NCI-H526 (cell line): Measurements from ENCODE around the gene INSYN2B.

Source experiments
- DNase-seq, 2 experiments: peaks; one replicate each; lab custom pipeline; 2025; lab: John Stamatoyannopoulos, UW

The INSYN2B gene

GRCh38 chr5:169980418-169981053 is at the start of gene INSYN2B:
Gene INSYN2B (minus strand): TSS chr5:169980495. CDS start chr5:169883898, 96,597 bp downstream.
- peak; percentile 92 to 93 for DNase-seq

DNA sequence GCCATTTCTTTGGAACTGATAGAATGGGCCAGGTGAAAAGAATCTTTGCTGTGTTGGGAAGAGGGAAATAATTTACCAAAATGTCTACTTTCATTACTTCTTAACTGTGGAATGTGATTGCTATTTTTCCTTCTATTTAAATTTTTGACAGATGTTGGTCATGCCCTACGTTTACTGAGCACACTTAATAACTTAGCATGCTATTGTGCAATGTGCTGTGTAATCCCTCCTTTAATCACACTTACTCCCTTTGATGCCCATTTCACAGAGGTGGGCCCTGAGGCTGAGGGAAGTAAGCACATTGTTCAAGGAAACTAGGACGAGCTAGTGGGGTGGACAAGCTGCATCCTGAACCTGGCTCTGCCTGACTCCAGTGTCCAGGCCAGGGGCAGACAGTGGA is 47.8 kb upstream of the INSYN2B start:
- no peak for DNase-seq

GRCh38 chr5:170025853-170026252 is 45.6 kb upstream of the INSYN2B start:
- no peak for DNase-seq

GRCh38 chr5:170021506-170021905 is 41.2 kb upstream of the INSYN2B start:
- no peak for DNase-seq

DNA sequence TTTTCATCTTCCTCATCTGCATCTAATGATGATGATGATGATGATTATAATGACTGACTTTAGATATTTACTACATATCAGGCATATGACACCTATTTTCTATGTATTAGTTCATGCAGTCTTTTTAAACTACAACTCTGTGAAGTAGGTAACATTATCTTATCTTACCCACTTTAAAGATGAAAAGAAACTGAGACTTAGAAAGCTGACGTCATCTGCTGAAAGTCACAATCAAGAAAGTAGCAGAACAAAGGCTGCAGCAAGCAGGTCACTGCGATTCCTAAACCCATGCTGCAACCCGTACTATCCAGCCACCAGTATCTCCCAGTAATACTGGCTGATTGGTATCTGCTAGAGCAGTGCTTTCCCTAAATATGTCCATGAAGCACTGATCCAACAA is 40.1 kb upstream of the INSYN2B start:
- no peak for DNase-seq

- no peak for DNase-seq
These were observed 32.3 kb upstream of the INSYN2B start for GRCh38 chr5:170012622-170013021.

- DNase-seq = no peak
These were observed 31.5 kb upstream of the INSYN2B start for GRCh38 chr5:170011751-170012150.

GRCh38 chr5:170010595-170010994 is 30.3 kb upstream of the INSYN2B start:
- no peak for DNase-seq

DNA sequence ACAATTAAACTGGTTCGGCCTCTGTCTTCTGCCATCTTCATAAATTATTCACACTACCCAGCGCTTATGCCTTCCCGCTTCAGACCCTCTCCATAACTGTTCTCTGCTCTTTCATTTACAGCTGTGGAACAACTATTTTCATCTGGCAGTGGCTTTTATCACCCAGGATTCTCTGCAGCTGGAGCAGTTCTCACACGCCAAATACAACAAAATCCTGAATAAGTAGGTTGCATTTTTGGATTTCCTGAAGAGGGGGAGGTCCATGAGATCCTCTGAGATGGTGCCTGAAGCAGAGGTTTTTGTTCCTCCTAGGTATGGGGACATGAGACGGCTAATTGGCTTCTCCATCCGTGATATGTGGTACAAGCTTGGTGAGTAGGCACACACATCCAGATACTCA is 28.1 kb upstream of the INSYN2B start:
- no peak for DNase-seq

- DNase-seq = no peak
These were observed 25.7 kb upstream of the INSYN2B start for GRCh38 chr5:170006021-170006420.

- no peak for DNase-seq
These were observed 19.9 kb upstream of the INSYN2B start for GRCh38 chr5:170000155-170000554.

- no peak for DNase-seq
These were observed 19.3 kb upstream of the INSYN2B start for GRCh38 chr5:169999621-170000020.

DNA sequence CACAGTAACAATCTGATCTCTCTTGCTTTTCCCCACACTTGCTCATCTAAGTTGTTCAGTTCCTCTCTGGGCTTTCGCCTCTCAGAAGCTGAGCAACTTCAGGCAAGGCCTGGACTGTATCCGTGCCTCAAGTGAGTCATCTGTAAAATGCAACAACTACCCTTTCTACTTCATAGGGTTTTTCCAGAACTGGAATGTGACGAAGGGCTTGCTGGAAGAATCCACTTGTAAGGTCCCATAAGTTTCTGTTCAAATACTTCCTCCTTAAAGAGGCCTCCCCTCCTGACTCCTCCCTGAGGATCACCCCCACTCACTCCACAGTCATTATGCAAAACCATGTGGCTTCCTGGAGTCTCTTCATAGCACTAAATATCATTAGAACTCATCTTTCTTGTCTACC is 17.5 kb upstream of the INSYN2B start:
- no peak for DNase-seq

DNA sequence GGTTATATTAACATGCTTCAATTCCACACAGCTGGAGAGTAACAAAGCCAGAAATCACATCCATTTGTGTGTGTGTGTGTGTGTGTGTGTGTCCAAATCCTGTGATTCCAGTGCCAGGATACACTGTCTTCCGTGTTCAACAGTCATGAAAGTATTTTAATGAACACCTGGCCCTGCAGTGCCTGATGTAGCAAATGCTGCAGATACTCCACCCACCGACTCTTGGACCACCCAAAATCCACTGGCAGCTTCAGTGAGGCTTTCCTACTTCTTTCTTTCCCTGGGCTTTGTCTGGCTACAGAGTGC is 13.1 kb upstream of the INSYN2B start:
- peak in 1 of 2 experiments; percentile 46 for DNase-seq

DNA sequence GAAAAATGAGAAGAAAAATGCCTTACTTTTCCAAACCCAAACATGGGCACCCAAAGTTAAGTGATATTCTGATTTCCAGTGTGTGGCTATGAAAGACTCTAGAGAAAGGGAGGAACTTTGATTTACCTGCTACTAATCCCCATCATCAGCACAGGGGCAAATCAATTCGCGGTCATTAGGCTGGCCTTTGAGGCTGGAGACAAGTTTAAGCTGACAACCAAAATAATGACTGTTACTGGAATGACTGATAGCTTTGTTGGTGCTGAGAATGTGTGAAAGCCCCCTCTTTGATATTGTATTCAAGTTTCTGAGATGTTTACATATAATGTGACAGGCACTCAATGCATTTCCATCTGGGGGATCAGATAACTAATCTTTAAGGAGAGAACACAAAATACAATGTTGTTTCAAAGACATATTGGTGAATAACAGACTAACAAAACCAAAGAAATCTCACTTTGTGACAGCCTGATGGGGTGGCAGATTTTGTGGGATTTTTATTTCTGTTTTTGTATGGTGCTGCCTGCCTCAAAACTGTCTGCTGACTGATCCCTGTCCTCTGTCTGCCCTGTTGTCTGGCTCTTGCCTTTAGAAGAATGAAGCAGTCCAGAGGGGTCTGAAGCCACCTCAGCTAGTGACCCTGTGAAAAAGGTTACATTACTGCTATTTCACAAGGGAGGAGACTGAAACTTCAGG is 12.6 kb upstream of the INSYN2B start:
- DNase-seq = no peak

- DNase-seq = no peak
These were observed 11.0 kb upstream of the INSYN2B start for GRCh38 chr5:169991115-169991869.

GRCh38 chr5:169989365-169989764 is 9.1 kb upstream of the INSYN2B start:
- DNase-seq = no peak

- no peak for DNase-seq
These were observed 8.7 kb upstream of the INSYN2B start for GRCh38 chr5:169988947-169989346.

DNA sequence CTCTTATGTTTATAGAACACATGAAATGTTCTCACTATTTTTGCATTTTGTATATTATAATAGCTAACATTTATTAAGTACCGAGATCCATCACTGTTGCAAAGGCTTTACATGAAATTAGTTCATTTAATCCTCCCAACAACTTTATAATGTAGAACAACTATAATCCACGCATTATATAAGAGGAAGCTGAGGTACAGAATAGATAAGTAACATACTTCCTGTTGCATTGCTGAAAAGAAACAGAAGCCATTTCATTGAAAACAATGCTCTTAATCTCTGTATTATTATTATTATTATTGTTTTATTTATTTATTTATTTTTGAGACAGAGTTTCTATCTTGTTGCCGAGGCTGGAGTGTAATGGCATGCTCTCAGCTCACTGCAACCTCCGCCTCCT is 7.9 kb upstream of the INSYN2B start:
- no peak for DNase-seq

- DNase-seq = peak in 1 of 2 experiments; percentile 40
These were observed 424 bp downstream of the INSYN2B start for GRCh38 chr5:169979871-169980270.

GRCh38 chr5:169978714-169979113 is 1.6 kb downstream of the INSYN2B start:
- peak in 1 of 2 experiments; percentile 4 for DNase-seq

DNA sequence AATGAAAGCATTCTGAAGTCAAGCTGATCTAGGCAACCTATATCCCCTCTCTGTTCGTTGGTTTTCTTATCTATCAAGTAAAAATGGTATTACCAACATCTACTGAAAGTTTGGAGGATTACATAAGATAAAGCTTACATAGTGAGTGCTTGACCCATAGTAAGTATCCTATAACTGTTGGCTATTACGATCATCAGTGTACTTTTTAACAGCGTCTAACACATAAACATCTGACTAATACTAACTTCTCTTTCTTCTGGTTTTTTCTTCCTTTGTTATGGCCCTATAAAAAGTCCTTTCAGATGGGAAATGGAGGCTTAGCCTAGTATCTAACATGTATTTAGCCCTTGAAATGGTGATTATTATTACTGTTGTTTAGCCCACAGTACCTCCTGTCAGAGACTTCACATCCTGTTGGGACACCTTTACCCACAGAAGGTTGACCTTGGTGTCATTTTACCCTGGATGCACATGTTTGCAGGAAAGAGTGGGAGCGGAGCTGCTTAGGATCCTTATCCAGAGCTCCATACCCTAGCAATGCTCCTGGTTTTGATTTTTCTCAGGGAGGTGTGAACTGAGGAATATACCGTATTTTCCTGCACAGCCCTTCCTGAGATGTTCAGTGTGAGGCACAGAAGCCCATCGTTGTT is 6.0 kb downstream of the INSYN2B start:
- DNase-seq = no peak

DNA sequence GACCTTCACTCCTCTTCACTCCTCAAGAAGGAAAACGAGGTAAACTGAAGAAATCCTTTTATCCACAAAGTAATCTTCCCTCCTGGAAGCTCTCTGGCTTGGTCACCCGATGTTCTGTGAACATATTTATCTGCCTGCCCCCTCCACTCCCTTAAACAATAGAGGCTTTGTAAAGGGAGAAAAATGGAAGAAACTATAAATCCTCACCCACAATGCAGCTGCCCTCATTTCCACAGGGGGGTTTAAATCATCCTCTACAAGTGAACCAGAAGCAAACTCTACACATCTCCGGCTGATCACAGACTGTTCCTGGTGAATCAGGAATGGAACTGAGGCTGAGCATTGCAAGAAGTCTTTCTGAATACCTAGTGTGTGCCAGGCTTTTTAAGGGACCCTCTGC is 7.2 kb downstream of the INSYN2B start:
- DNase-seq = no peak
